Testis (tissue), 3 donors: ENCODE measurements around the gene VPS54. TPM values are rescaled to one million over a fixed set of nuclear protein-coding genes. Genes with fewer than 3 reads are reported as not detected.

Experiments used
- DNase-seq: peaks from one replicate; pipeline ENCODE4 v3.0.0-alpha.2; 2019
- H3K27ac ChIP-seq, 2 donors: fragments of 200-600 bp; sonication (generic); one replicate each; pipeline ENCODE4 v1.5.1; 2019
- H3K27me3 ChIP-seq: fragments of 200-600 bp; sonication (generic); one replicate; pipeline ENCODE4 v1.5.1; 2019
- H3K36me3 ChIP-seq: fragments of 200-600 bp; sonication (generic); one replicate; pipeline ENCODE4 v1.5.1; 2017; ENCODE audit warnings: low read depth; ENCODE audit errors: missing control alignments
- H3K4me1 ChIP-seq: fragments of 200-600 bp; sonication (generic); one replicate; pipeline ENCODE4 v1.5.1; 2019
- H3K4me3 ChIP-seq, 2 donors: fragments of 200-600 bp; sonication (generic); one replicate each; pipeline ENCODE4 v1.5.1; 2017 to 2019
- H3K9me3 ChIP-seq: fragments of 200-600 bp; sonication (generic); one replicate; pipeline ENCODE4 v1.5.1; 2017
- CTCF ChIP-seq, 3 experiments: fragments of 450-650 bp in 2 of 3; fragments of 200-600 bp in 1 of 3; sonication (generic) in 1 of 3; IDR thresholded peaks; one replicate each; pipeline ENCODE4 v1.5.1; 2016 to 2019; ENCODE audit warnings: antibody characterized with exemption in 3 of 3, mild to moderate bottlenecking in 2 of 3, moderate library complexity in 1 of 3
- POLR2A ChIP-seq: fragments of 450-650 bp; IDR thresholded peaks from one replicate; pipeline ENCODE4 v1.6.1; 2017; ENCODE audit warnings: antibody characterized with exemption, mild to moderate bottlenecking, moderate library complexity
- WGBS, 2 donors: methylation state at CpG; one replicate each; pipeline ENCODE4 v1.1.5; 2018; 5-methylcytosine and 5-hydroxymethylcytosine counted together
- intact Hi-C: fragments of 100-400 bp; cut with DNase I; formaldehyde crosslinking; loops from one replicate; pipeline ENCODE4 v1.15.1; 2023; ENCODE audit warnings: low total_unique reads
- polyA plus RNA-seq: library from polyadenylated mRNA; stranded (reverse); fragments of 350-450 nt; fragmentation: Illumina TruSeq; extraction: RNeasy Lipid Tissue Mini Kit (QIAGEN cat#74804); gene quantifications from one replicate; pipeline ENCODE4 v1.2.3, GENCODE V29; 2014; ENCODE audit warnings: low read depth, low replicate concordance; ENCODE audit not compliant: insufficient read depth
- total RNA-seq, 2 donors: library from RNA; depleted of rRNA; stranded (reverse); fragments of >200 nt; gene quantifications; one replicate each; pipeline ENCODE4 v1.2.3, GENCODE V29; 2016

VPS54 gene
- total and polyA plus RNA-seq, 3 donors from 2014 or later: 26.5 to 28.5 (median 27.4) TPM

GRCh38 chr2:63881205-63881604, 138.0 kb downstream of the VPS54 start:
- H3K36me3 ChIP-seq: no peaks in the 10 kb centered on the region
- intact Hi-C loops: no loop called here
- no peak for DNase-seq
- no peak overlapping the region for H3K4me3 ChIP-seq
- TF ChIP-seq CTCF (IDR thresholded peaks at IDR 0.05): no peak
- TF ChIP-seq POLR2A: no peak
- no peaks in the 10 kb centered on the region for H3K9me3 ChIP-seq
- H3K27me3 ChIP-seq: no peaks in the 10 kb centered on the region
- WGBS, 2 donors: 83 to 89% methylated on average over 2 of the region's 2 CpGs
- no peak overlapping the region for H3K27ac ChIP-seq
- H3K4me1 ChIP-seq: no peaks in the 10 kb centered on the region

- Histone ChIP-seq H3K4me3 (no peak overlapping the region), H3K9me3 (no peaks in the 10 kb centered on the region), H3K36me3 (no peaks in the 10 kb centered on the region), H3K27ac (no peak overlapping the region), H3K27me3 (no peaks in the 10 kb centered on the region), H3K4me1 (peaks cover 1% of the 10 kb centered on the region)
- TF ChIP-seq POLR2A: no peak
- no peak for TF ChIP-seq CTCF (IDR thresholded peaks at IDR 0.05)
- no peak for DNase-seq
- intact Hi-C loops: no loop called here
- WGBS, 2 donors: 73 to 78% methylated on average over 4 of the region's 4 CpGs
Observed at GRCh38 chr2:63880625-63881024, 138.6 kb downstream of the VPS54 start.

GRCh38 chr2:63879876-63880433, 139.3 kb downstream of the VPS54 start:
- Histone ChIP-seq H3K9me3 (no peaks in the 10 kb centered on the region), H3K4me3 (no peak overlapping the region), H3K36me3 (no peaks in the 10 kb centered on the region), H3K27ac (no peak overlapping the region), H3K4me1 (peaks cover 8% of the 10 kb centered on the region), H3K27me3 (no peaks in the 10 kb centered on the region)
- TF ChIP-seq CTCF (IDR thresholded peaks at IDR 0.05) (no peak), POLR2A (no peak)
- 90 to 98% methylated on average over 2 of the region's 2 CpGs for WGBS, 2 donors
- intact Hi-C loops: no loop called here
- no peak for DNase-seq

GRCh38 chr2:63878486-63878885, 140.7 kb downstream of the VPS54 start:
- Histone ChIP-seq H3K4me1 (peaks cover 11% of the 10 kb centered on the region), H3K4me3 (no peak overlapping the region), H3K27me3 (no peaks in the 10 kb centered on the region), H3K9me3 (no peaks in the 10 kb centered on the region), H3K36me3 (no peaks in the 10 kb centered on the region), H3K27ac (no peak overlapping the region)
- WGBS, 2 donors: 93 to 96% methylated on average over 1 of the region's 1 CpG
- intact Hi-C loops: no loop called here
- no peak for DNase-seq
- no peak for TF ChIP-seq POLR2A
- no peak for TF ChIP-seq CTCF (IDR thresholded peaks at IDR 0.05)

GRCh38 chr2:63876311-63876710, 142.9 kb downstream of the VPS54 start:
- H3K27ac ChIP-seq: peak overlapping the region in 1 of 2 donors; percentile 46
- H3K36me3 ChIP-seq: no peaks in the 10 kb centered on the region
- TF ChIP-seq POLR2A (no peak), CTCF (IDR thresholded peaks at IDR 0.05) (no peak)
- H3K27me3 ChIP-seq: no peaks in the 10 kb centered on the region
- peaks cover 11% of the 10 kb centered on the region for H3K4me1 ChIP-seq
- DNase-seq: no peak
- WGBS, 2 donors: 59 to 75% methylated on average over 5 of the region's 5 CpGs
- no peak overlapping the region for H3K4me3 ChIP-seq
- intact Hi-C loops: no loop called here
- no peaks in the 10 kb centered on the region for H3K9me3 ChIP-seq
